ENCODE measurements around the gene MRTFA.

The MRTFA gene

GRCh38 chr22:40473703-40474102 is 162.8 kb downstream of the MRTFA start:
- TF ChIP-seq CTCF (IDR thresholded peaks at IDR 0.05; ENCODE audit: low read depth, low read length, missing control alignments): no peak
- no peak for DNase-seq (ENCODE audit: low read depth)
- H3K4me3 ChIP-seq (ENCODE audit: low read depth, low read length): no peak overlapping the region

DNA sequence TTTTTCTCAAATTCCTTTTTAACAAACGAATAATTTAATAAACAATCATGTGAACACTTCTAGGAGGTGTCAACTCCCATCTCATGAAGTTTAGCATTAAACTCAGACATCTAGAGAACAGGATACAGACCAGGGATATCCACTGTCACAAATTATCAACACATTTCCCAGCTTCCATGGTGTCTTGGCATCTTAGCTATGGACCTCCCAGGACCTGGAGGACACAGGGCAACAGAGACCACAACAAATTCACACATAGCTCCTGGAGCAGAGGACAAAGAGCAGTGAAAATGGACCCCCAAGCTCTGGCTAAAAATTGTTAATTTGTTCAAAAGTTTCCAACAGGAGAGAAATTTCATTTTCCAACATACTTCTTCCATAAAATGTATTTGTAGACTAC is 163.9 kb downstream of the MRTFA start:
- DNase-seq (ENCODE audit: low read depth): no peak
- no peak for TF ChIP-seq CTCF (IDR thresholded peaks at IDR 0.05; ENCODE audit: low read depth, low read length, missing control alignments)
- no peak overlapping the region for H3K4me3 ChIP-seq (ENCODE audit: low read depth, low read length)

DNA sequence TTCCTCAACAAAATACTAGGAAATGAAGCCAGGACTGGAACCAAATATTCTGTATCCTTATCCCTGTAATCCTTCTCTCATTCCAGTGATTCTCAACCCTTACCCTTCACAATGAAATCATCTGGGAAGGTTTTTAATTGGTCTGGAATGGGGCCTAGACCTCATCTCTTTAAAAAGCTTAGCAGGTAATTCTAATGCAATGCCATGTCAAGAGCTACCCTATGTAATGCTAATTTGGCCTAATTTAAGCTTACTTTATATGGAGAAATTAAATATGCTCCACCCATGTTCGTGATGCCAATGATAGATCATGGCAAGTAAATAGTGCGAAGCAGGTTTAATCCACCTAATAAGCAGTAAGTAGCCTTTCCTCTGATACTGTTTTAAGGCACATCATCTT is 164.5 kb downstream of the MRTFA start:
- DNase-seq (ENCODE audit: low read depth): no peak
- TF ChIP-seq CTCF (IDR thresholded peaks at IDR 0.05; ENCODE audit: low read depth, low read length, missing control alignments): no peak
- no peak overlapping the region for H3K4me3 ChIP-seq (ENCODE audit: low read depth, low read length)

- no peak for TF ChIP-seq CTCF (IDR thresholded peaks at IDR 0.05; ENCODE audit: low read depth, low read length, missing control alignments)
- no peak for DNase-seq (ENCODE audit: low read depth)
- H3K4me3 ChIP-seq (ENCODE audit: low read depth, low read length): no peak overlapping the region
Measured at GRCh38 chr22:40469181-40469580, 167.3 kb downstream of the MRTFA start.

DNA sequence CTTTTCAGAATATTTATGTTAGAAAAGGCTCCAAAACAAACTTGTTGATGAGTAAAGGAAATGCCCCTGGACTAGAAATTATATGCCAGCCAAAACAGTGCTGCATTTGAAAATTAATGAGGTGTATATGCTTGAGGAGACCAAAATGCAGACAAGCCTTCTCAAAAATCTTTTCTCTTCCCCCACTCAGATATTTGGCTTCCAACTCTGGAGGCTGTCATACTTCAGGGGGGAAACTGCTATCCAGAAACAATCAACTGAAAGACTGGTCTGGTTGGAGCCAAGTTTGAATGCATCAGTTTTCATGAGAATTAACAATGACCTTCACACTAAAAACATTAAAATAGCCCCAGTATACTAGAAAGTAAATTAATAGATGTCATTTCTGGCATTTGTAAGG is 167.9 kb downstream of the MRTFA start:
- no peak for DNase-seq (ENCODE audit: low read depth)
- no peak overlapping the region for H3K4me3 ChIP-seq (ENCODE audit: low read depth, low read length)
- TF ChIP-seq CTCF (IDR thresholded peaks at IDR 0.05; ENCODE audit: low read depth, low read length, missing control alignments): no peak

DNA sequence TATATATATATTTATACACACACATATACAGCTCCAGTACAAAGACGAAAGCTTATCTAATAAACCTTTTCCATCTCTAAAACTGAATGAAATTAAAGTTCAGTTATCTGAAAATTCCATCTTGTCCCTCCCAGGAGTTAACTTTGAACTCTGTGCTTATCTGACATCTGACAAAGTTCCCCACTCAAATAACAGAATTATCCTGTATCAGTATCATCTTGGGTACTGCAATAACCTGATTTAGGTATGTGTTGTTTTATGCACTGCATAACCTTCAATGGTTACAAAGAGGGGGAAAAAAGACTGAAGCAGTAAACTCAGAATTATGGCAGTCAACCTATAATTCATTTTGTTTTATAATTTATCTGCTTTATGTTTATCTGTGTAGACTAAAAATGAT is 169.5 kb downstream of the MRTFA start:
- no peak for TF ChIP-seq CTCF (IDR thresholded peaks at IDR 0.05; ENCODE audit: low read depth, low read length, missing control alignments)
- DNase-seq (ENCODE audit: low read depth): no peak
- no peak overlapping the region for H3K4me3 ChIP-seq (ENCODE audit: low read depth, low read length)

DNA sequence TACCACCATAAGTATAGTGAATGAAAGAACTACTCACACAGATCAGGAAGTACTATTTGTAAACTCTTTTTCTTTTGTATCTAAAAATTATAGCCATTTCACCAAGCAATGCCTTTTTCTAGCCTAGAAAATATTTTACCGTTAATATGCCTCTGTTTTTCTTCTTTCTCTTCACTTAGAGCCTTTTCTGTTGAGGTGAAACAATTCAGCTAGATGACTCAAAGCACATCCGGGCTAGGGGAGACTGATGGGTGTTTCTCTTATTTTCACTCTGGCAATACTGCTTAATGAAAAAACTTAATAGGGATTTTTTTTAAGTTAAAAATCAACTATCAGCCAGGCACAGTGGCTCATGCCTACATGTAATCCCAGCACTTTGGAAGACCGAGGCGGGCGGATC is 172.8 kb downstream of the MRTFA start:
- H3K4me3 ChIP-seq (ENCODE audit: low read depth, low read length): peak overlapping the region; percentile 67; the same call in 1 of the 2 replicates
- no peak for DNase-seq (ENCODE audit: low read depth)

More for the DNA sequence above, 172.8 kb downstream of the MRTFA start:
- no peak for TF ChIP-seq CTCF (IDR thresholded peaks at IDR 0.05; ENCODE audit: low read depth, low read length, missing control alignments)

All from GM12864 (cell line).